Mammary epithelial cell (primary cell): ENCODE results near the gene RBMS3.

ENCODE experiments used
- EZH2 ChIP-seq: IDR thresholded peaks from 2 replicates; pipeline ENCODE4 v1.6.1; 2012; ENCODE audit warnings: low read length, inconsistent platforms, borderline replicate concordance
- TF ChIP-seq, protein P1 (sequence below), 2 donors: IDR thresholded peaks in 1 of 2; conservative IDR thresholded peaks in 1 of 2; 2 replicates each; pipeline ENCODE4 v1.5.1; 2011 to 2012; ENCODE audit warnings: inconsistent platforms in 2 of 2, low read length in 2 of 2, mild to moderate bottlenecking in 2 of 2, control low read depth in 1 of 2, low read depth in 1 of 2; ENCODE audit not compliant: insufficient read depth in 1 of 2; ENCODE audit errors: extremely low read depth in 1 of 2

DNA sequence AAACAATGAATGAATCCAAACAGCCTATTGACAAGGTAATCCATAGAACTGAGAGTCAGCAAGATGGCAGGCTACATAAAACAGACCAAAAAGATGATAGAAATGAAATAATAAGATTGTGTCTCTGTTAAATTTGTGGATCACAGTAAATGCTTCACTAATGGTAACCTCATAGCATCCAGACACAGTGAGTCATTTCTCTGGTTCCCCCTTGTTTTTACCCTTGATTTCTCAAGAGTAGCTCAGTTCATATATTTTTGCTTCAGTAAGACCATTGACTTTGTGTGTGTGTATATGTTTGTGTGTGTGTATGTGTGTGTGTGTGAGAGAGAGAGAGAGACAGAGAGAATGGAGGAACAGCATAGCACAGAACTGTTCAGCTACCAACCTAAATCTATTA, 546.9 kb downstream of the RBMS3 start:
- TF ChIP-seq, protein P1, sequence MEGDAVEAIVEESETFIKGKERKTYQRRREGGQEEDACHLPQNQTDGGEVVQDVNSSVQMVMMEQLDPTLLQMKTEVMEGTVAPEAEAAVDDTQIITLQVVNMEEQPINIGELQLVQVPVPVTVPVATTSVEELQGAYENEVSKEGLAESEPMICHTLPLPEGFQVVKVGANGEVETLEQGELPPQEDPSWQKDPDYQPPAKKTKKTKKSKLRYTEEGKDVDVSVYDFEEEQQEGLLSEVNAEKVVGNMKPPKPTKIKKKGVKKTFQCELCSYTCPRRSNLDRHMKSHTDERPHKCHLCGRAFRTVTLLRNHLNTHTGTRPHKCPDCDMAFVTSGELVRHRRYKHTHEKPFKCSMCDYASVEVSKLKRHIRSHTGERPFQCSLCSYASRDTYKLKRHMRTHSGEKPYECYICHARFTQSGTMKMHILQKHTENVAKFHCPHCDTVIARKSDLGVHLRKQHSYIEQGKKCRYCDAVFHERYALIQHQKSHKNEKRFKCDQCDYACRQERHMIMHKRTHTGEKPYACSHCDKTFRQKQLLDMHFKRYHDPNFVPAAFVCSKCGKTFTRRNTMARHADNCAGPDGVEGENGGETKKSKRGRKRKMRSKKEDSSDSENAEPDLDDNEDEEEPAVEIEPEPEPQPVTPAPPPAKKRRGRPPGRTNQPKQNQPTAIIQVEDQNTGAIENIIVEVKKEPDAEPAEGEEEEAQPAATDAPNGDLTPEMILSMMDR (conservative IDR thresholded peaks at IDR 0.05 in 1 of 2, IDR thresholded peaks at IDR 0.05 in 1 of 2; ENCODE audit: extremely low read depth in 1 of 2, insufficient read depth in 1 of 2, low read depth in 1 of 2, low read length in 2 of 2), result no peak
- no peak for TF ChIP-seq EZH2
